ENCODE results near the gene CCNY. TPM values are rescaled to one million over a fixed set of nuclear protein-coding genes. Genes with fewer than 3 reads are reported as not detected.
A peak's percentile ranks its signal among the peaks of the same experiment; 100 is the strongest.

The CCNY gene
- total RNA-seq, 4 donors from 2014 or later = 23.9 to 68.1 (median 39.5) TPM

GRCh38 chr10:35392482-35393228, 56.3 kb downstream of the CCNY start:
- H3K36me3 ChIP-seq = no peaks in the 10 kb centered on the region
- H3K4me3 ChIP-seq = no peak overlapping the region
- ATAC-seq (no peak), DNase-seq (no peak)
- in situ Hi-C loops (cut with MboI; ENCODE audit: low sequenced_read_pairs in 4 of 4) (no loop called here), intact Hi-C loops (cut with DNase I; ENCODE audit: low total_unique reads) (no loop called here)
- no peaks in the 10 kb centered on the region for H3K27me3 ChIP-seq
- peak overlapping the region in 1 of 4 donors; percentile 15 for H3K27ac ChIP-seq
- H3K4me1 ChIP-seq = peaks cover 51 to 62% of the 10 kb centered on the region in 2 donors
- no peaks in the 10 kb centered on the region for H3K9me3 ChIP-seq
- no peak for TF ChIP-seq CTCF (IDR thresholded peaks at IDR 0.05 in 4 of 5, conservative IDR thresholded peaks at IDR 0.05 in 1 of 5)
- TF ChIP-seq POLR2A (IDR thresholded peaks at IDR 0.05) = no peak

- Histone ChIP-seq H3K36me3 (no peaks in the 10 kb centered on the region), H3K27ac (peak overlapping the region in 2 of 4 donors; percentile 2 to 23), H3K4me1 (peaks cover 66 to 71% of the 10 kb centered on the region in 2 donors), H3K4me3 (no peak overlapping the region), H3K9me3 (no peaks in the 10 kb centered on the region), H3K27me3 (no peaks in the 10 kb centered on the region)
- intact Hi-C loops (cut with DNase I; ENCODE audit: low total_unique reads) (no loop called here), in situ Hi-C loops (cut with MboI; ENCODE audit: low sequenced_read_pairs in 4 of 4) (no loop called here)
- ATAC-seq (no peak), DNase-seq (no peak)
- TF ChIP-seq POLR2A (IDR thresholded peaks at IDR 0.05) (no peak), CTCF (IDR thresholded peaks at IDR 0.05 in 4 of 5, conservative IDR thresholded peaks at IDR 0.05 in 1 of 5) (no peak)
Measured at GRCh38 chr10:35394411-35394851, 58.1 kb downstream of the CCNY start.

- peaks cover 66 to 70% of the 10 kb centered on the region in 2 donors for H3K4me1 ChIP-seq
- H3K27me3 ChIP-seq = no peaks in the 10 kb centered on the region
- intact Hi-C loops (cut with DNase I; ENCODE audit: low total_unique reads) = no loop called here
- no peak for ATAC-seq
- no peak for TF ChIP-seq POLR2A (IDR thresholded peaks at IDR 0.05)
- no peak for TF ChIP-seq CTCF (IDR thresholded peaks at IDR 0.05 in 4 of 5, conservative IDR thresholded peaks at IDR 0.05 in 1 of 5)
- in situ Hi-C loops (cut with MboI; ENCODE audit: low sequenced_read_pairs in 4 of 4) = no loop called here
- H3K4me3 ChIP-seq = no peak overlapping the region
- no peaks in the 10 kb centered on the region for H3K9me3 ChIP-seq
- peak overlapping the region in 1 of 4 donors; percentile 23 for H3K27ac ChIP-seq
- DNase-seq = no peak
- no peaks in the 10 kb centered on the region for H3K36me3 ChIP-seq
Measured at GRCh38 chr10:35394934-35395333, 58.6 kb downstream of the CCNY start.

GRCh38 chr10:35396560-35397434, 60.5 kb downstream of the CCNY start:
- Histone ChIP-seq H3K27ac (peak overlapping the region in 1 of 4 donors; percentile 7), H3K4me3 (no peak overlapping the region), H3K27me3 (no peaks in the 10 kb centered on the region), H3K4me1 (peaks cover 71 to 79% of the 10 kb centered on the region in 2 donors), H3K36me3 (no peaks in the 10 kb centered on the region), H3K9me3 (no peaks in the 10 kb centered on the region)
- TF ChIP-seq CTCF (IDR thresholded peaks at IDR 0.05 in 4 of 5, conservative IDR thresholded peaks at IDR 0.05 in 1 of 5) (no peak), POLR2A (IDR thresholded peaks at IDR 0.05) (no peak)
- intact Hi-C loops (cut with DNase I; ENCODE audit: low total_unique reads) = no loop called here
- DNase-seq = no peak
- in situ Hi-C loops (cut with MboI; ENCODE audit: low sequenced_read_pairs in 4 of 4) = no loop called here
- ATAC-seq = no peak
